GM21447 (cell line): ENCODE data around the gene DLG2.

Experiments
- ATAC-seq: cut with Tn5 transposase; IDR thresholded peaks from one replicate; pipeline ENCODE4 v1.9.1; 2021; ENCODE audit not compliant: unreplicated experiment

DLG2 gene

GRCh38 chr11:85572056-85572455 lies 55.1 kb downstream of the DLG2 start:
- no peak for ATAC-seq

- ATAC-seq, result no peak
Measured at GRCh38 chr11:85569525-85569924, 57.6 kb downstream of the DLG2 start.

GRCh38 chr11:85558411-85558810 lies 68.7 kb downstream of the DLG2 start:
- no peak for ATAC-seq

- ATAC-seq, result no peak
Measured at GRCh38 chr11:85551881-85552280, 75.3 kb downstream of the DLG2 start.

- no peak for ATAC-seq
Measured at GRCh38 chr11:85541683-85542082, 85.5 kb downstream of the DLG2 start.

- ATAC-seq, result no peak
Measured at GRCh38 chr11:85540635-85541205, 86.4 kb downstream of the DLG2 start.

GRCh38 chr11:85540181-85540580 lies 87.0 kb downstream of the DLG2 start:
- no peak for ATAC-seq

GRCh38 chr11:85539740-85540139 lies 87.4 kb downstream of the DLG2 start:
- ATAC-seq, result no peak

GRCh38 chr11:85539029-85539689 lies 88.0 kb downstream of the DLG2 start:
- no peak for ATAC-seq

GRCh38 chr11:85536438-85536837 lies 90.7 kb downstream of the DLG2 start:
- ATAC-seq, result no peak

- no peak for ATAC-seq
Measured at GRCh38 chr11:85534806-85535205, 92.3 kb downstream of the DLG2 start.

GRCh38 chr11:85531191-85531897 lies 95.8 kb downstream of the DLG2 start:
- no peak for ATAC-seq

GRCh38 chr11:85530634-85531033 lies 96.5 kb downstream of the DLG2 start:
- no peak for ATAC-seq

GRCh38 chr11:85526564-85526963 lies 100.6 kb downstream of the DLG2 start:
- no peak for ATAC-seq

GRCh38 chr11:85525686-85526085 lies 101.5 kb downstream of the DLG2 start:
- no peak for ATAC-seq

GRCh38 chr11:85517272-85517671 lies 109.9 kb downstream of the DLG2 start:
- no peak for ATAC-seq

GRCh38 chr11:85495918-85496317 lies 131.2 kb downstream of the DLG2 start:
- ATAC-seq, result no peak

- no peak for ATAC-seq
Measured at GRCh38 chr11:85494396-85494795, 132.7 kb downstream of the DLG2 start.

- no peak for ATAC-seq
Measured at GRCh38 chr11:85485902-85486301, 141.2 kb downstream of the DLG2 start.

GRCh38 chr11:85483861-85484260 lies 143.3 kb downstream of the DLG2 start:
- ATAC-seq, result no peak

GRCh38 chr11:85481862-85482261 lies 145.3 kb downstream of the DLG2 start:
- ATAC-seq, result no peak
